DND-41 (cell line): ENCODE data around the gene AIF1L.

Source experiments
- ATAC-seq: fragments of 200-7000 bp; cut with Tn5 transposase; 3 replicates; pipeline ENCODE4 v1.9.1; 2021; ENCODE audit warnings: low read depth; ENCODE audit not compliant: insufficient read depth
- DNase-seq: peaks from one replicate; pipeline ENCODE4 v3.0.0-alpha.2; 2020
- H2AFZ ChIP-seq: 2 replicates; pipeline ENCODE4 v1.6.0; 2012; ENCODE audit warnings: low read depth, low read length
- H3K27ac ChIP-seq: 2 replicates; pipeline ENCODE4 v1.5.1; 2012; ENCODE audit warnings: low read length, inconsistent platforms
- H3K27me3 ChIP-seq: fragments of 200-600 bp; sonication (generic); 2 replicates; pipeline ENCODE4 v1.6.0; 2012; ENCODE audit warnings: low read length, mild to moderate bottlenecking, inconsistent platforms; ENCODE audit not compliant: insufficient read depth, poor library complexity
- H3K36me3 ChIP-seq: 2 replicates; pipeline ENCODE4 v1.5.1; 2012; ENCODE audit warnings: low read length, inconsistent platforms; ENCODE audit not compliant: insufficient read depth
- H3K4me1 ChIP-seq: 2 replicates; pipeline ENCODE4 v1.5.1; 2012; ENCODE audit warnings: mild to moderate bottlenecking, low read length; ENCODE audit not compliant: insufficient read depth
- H3K4me2 ChIP-seq: 2 replicates; pipeline ENCODE4 v1.6.0; 2012; ENCODE audit warnings: mild to moderate bottlenecking, moderate library complexity, low read length, inconsistent platforms; ENCODE audit not compliant: insufficient read depth
- H3K4me3 ChIP-seq, 2 experiments: fragments of 200-600 bp in 1 of 2; shearing (Covaris generic) in 1 of 2; 2 replicates each; pipeline ENCODE4 v1.5.1; 2012 to 2016; ENCODE audit warnings: inconsistent platforms in 2 of 2, low read length in 2 of 2, mild to moderate bottlenecking in 2 of 2, low read depth in 1 of 2, moderate library complexity in 1 of 2
- H3K79me2 ChIP-seq: 2 replicates; pipeline ENCODE4 v1.6.0; 2012; ENCODE audit warnings: low read length, inconsistent platforms; ENCODE audit not compliant: insufficient read depth
- H3K9ac ChIP-seq: 2 replicates; pipeline ENCODE4 v1.6.0; 2012; ENCODE audit warnings: low read depth, mild to moderate bottlenecking, inconsistent platforms, low read length, moderate library complexity
- H3K9me3 ChIP-seq: 2 replicates; pipeline ENCODE4 v1.5.1; 2012; ENCODE audit warnings: low read length, moderate library complexity, mild to moderate bottlenecking, inconsistent platforms; ENCODE audit not compliant: insufficient read depth, severe bottlenecking
- H4K20me1 ChIP-seq: 2 replicates; pipeline ENCODE4 v1.6.0; 2012; ENCODE audit warnings: low read length; ENCODE audit not compliant: insufficient read depth
- CTCF ChIP-seq: IDR thresholded peaks from 2 replicates; pipeline ENCODE4 v1.5.1; 2012; ENCODE audit warnings: borderline replicate concordance, low read length, moderate library complexity, mild to moderate bottlenecking; ENCODE audit not compliant: poor library complexity, severe bottlenecking; ENCODE audit errors: extremely low read depth
- EZH2 ChIP-seq: IDR thresholded peaks from 3 replicates; pipeline ENCODE4 v1.6.1; 2012; ENCODE audit warnings: borderline replicate concordance, low read depth, mild to moderate bottlenecking, moderate library complexity, low read length, inconsistent platforms; ENCODE audit not compliant: severe bottlenecking

Gene AIF1L

GRCh38 chr9:131104016-131104740 is 7.8 kb downstream of the AIF1L start:
- TF ChIP-seq EZH2 = no peak
- TF ChIP-seq CTCF = no peak
- Histone ChIP-seq H2AFZ (no peak overlapping the region), H3K9ac (no peak overlapping the region), H3K4me1 (no peaks in the 10 kb centered on the region), H3K36me3 (no peaks in the 10 kb centered on the region), H4K20me1 (no peaks in the 10 kb centered on the region), H3K27me3 (peaks cover 3% of the 10 kb centered on the region), H3K4me3 (no peak overlapping the region), H3K79me2 (no peaks in the 10 kb centered on the region), H3K4me2 (no peak overlapping the region), H3K27ac (no peak overlapping the region), H3K9me3 (no peaks in the 10 kb centered on the region)
- no peak for ATAC-seq
- DNase-seq = no peak

DNA sequence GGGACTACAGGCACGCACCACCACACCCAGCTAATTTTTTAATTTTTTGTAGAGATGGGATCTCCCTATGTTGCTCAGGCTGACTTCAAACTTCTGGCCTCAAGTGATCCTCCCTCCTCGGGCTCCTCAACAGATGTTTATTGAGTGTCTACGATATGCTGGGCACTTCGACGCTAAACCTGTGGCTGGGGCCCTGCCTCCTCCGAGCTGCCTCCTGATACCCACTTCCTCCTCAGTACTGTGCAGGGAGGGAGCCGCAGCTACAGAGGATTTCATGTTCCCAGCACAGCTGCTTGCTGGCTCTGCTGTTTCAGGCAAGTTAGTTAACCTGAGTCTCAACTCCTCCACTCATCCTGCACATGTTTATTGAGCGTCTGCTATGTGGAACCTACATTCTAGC is 9.6 kb downstream of the AIF1L start:
- Histone ChIP-seq H2AFZ (no peak overlapping the region), H3K79me2 (no peaks in the 10 kb centered on the region), H4K20me1 (no peaks in the 10 kb centered on the region), H3K4me2 (no peak overlapping the region), H3K4me1 (no peaks in the 10 kb centered on the region), H3K27me3 (peaks cover 3% of the 10 kb centered on the region), H3K9me3 (no peaks in the 10 kb centered on the region), H3K9ac (no peak overlapping the region), H3K4me3 (no peak overlapping the region), H3K27ac (no peak overlapping the region), H3K36me3 (no peaks in the 10 kb centered on the region)
- TF ChIP-seq EZH2 (no peak), CTCF (no peak)
- DNase-seq = no peak
- peak; percentile 44; the same call in 1 of the 3 replicates for ATAC-seq

- Histone ChIP-seq H3K9ac (no peak overlapping the region), H3K27ac (no peak overlapping the region), H3K27me3 (peaks cover 3% of the 10 kb centered on the region), H3K36me3 (no peaks in the 10 kb centered on the region), H2AFZ (no peak overlapping the region), H4K20me1 (no peaks in the 10 kb centered on the region), H3K79me2 (no peaks in the 10 kb centered on the region), H3K4me1 (no peaks in the 10 kb centered on the region), H3K9me3 (no peaks in the 10 kb centered on the region), H3K4me3 (no peak overlapping the region), H3K4me2 (no peak overlapping the region)
- TF ChIP-seq EZH2 = no peak
- no peak for TF ChIP-seq CTCF
- ATAC-seq (no peak), DNase-seq (no peak)
These were observed 11.4 kb downstream of the AIF1L start for GRCh38 chr9:131107760-131108159.
